ENCODE data around the gene CNTNAP4. TPM values are rescaled to one million over a fixed set of nuclear protein-coding genes. Genes with fewer than 3 reads are reported as not detected.
A peak's percentile ranks its signal among the peaks of the same experiment; 100 is the strongest.

The CNTNAP4 gene
- total RNA-seq, 1 experiment from 2014 or later: not detected

- no peak overlapping the region for H3K27ac Mint-ChIP-seq
- ATAC-seq (peak; percentile 62), DNase-seq (ENCODE audit: low spot score) (no peak)
- no peak overlapping the region for H3K4me3 Mint-ChIP-seq
- no peaks in the 10 kb centered on the region; the same call in 1 of the 2 replicates for H3K27me3 Mint-ChIP-seq (ENCODE audit: low read depth)
- peaks cover 15% of the 10 kb centered on the region for H3K36me3 Mint-ChIP-seq
- POLR2A ChIA-PET: no interaction called here
- CTCF ChIA-PET: no interaction called here
- TF ChIP-seq, protein P1, sequence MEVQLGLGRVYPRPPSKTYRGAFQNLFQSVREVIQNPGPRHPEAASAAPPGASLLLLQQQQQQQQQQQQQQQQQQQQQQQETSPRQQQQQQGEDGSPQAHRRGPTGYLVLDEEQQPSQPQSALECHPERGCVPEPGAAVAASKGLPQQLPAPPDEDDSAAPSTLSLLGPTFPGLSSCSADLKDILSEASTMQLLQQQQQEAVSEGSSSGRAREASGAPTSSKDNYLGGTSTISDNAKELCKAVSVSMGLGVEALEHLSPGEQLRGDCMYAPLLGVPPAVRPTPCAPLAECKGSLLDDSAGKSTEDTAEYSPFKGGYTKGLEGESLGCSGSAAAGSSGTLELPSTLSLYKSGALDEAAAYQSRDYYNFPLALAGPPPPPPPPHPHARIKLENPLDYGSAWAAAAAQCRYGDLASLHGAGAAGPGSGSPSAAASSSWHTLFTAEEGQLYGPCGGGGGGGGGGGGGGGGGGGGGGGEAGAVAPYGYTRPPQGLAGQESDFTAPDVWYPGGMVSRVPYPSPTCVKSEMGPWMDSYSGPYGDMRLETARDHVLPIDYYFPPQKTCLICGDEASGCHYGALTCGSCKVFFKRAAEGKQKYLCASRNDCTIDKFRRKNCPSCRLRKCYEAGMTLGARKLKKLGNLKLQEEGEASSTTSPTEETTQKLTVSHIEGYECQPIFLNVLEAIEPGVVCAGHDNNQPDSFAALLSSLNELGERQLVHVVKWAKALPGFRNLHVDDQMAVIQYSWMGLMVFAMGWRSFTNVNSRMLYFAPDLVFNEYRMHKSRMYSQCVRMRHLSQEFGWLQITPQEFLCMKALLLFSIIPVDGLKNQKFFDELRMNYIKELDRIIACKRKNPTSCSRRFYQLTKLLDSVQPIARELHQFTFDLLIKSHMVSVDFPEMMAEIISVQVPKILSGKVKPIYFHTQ (CRISPR knock-in tag; IDR thresholded peaks at IDR 0.05): no peak
- TF ChIP-seq TCF7 (CRISPR knock-in tag; IDR thresholded peaks at IDR 0.05; ENCODE audit: low read depth): no peak
- TF ChIP-seq, protein P2, sequence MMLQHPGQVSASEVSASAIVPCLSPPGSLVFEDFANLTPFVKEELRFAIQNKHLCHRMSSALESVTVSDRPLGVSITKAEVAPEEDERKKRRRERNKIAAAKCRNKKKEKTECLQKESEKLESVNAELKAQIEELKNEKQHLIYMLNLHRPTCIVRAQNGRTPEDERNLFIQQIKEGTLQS (CRISPR knock-in tag; conservative IDR thresholded peaks at IDR 0.05): no peak
- TF ChIP-seq KAT7 (CRISPR knock-in tag; IDR thresholded peaks at IDR 0.05; ENCODE audit: borderline replicate concordance): no peak
- TF ChIP-seq GABPB1 (CRISPR knock-in tag; IDR thresholded peaks at IDR 0.05): no peak
- no peak for TF ChIP-seq ZNF121 (CRISPR knock-in tag; IDR thresholded peaks at IDR 0.05)
- no peak for TF ChIP-seq JUN (CRISPR knock-in tag; IDR thresholded peaks at IDR 0.05)
- TF ChIP-seq PRRX2 (CRISPR knock-in tag; IDR thresholded peaks at IDR 0.05): no peak
- TF ChIP-seq RORB (CRISPR knock-in tag; IDR thresholded peaks at IDR 0.05): no peak
- TF ChIP-seq ZBTB43 (CRISPR knock-in tag; IDR thresholded peaks at IDR 0.05): no peak
- no peak for TF ChIP-seq MXD4 (CRISPR knock-in tag; IDR thresholded peaks at IDR 0.05; ENCODE audit: borderline replicate concordance)
- no peak for TF ChIP-seq ZNF671 (CRISPR knock-in tag; IDR thresholded peaks at IDR 0.05)
- H3K4me1 Mint-ChIP-seq: peaks cover 6% of the 10 kb centered on the region
- peaks cover 29% of the 10 kb centered on the region for H3K9me3 Mint-ChIP-seq
Measured at GRCh38 chr16:76370344-76370743, 93.1 kb downstream of the CNTNAP4 start.

- peaks cover 21% of the 10 kb centered on the region for H3K36me3 Mint-ChIP-seq
- no peak overlapping the region for H3K4me3 Mint-ChIP-seq
- no peak for DNase-seq (ENCODE audit: low spot score)
- CTCF ChIA-PET: no interaction called here
- no peaks in the 10 kb centered on the region; the same call in 1 of the 2 replicates for H3K27me3 Mint-ChIP-seq (ENCODE audit: low read depth)
- no peak overlapping the region for H3K27ac Mint-ChIP-seq
- H3K9me3 Mint-ChIP-seq: peaks cover 31% of the 10 kb centered on the region
- peaks cover 15% of the 10 kb centered on the region for H3K4me1 Mint-ChIP-seq
- TF ChIP-seq ZBTB43 (CRISPR knock-in tag; IDR thresholded peaks at IDR 0.05): no peak
- TF ChIP-seq ZNF219 (CRISPR knock-in tag; IDR thresholded peaks at IDR 0.05; ENCODE audit: borderline replicate concordance): no peak
- TF ChIP-seq NR2C2 (CRISPR knock-in tag; IDR thresholded peaks at IDR 0.05): no peak
- TF ChIP-seq, protein P3, sequence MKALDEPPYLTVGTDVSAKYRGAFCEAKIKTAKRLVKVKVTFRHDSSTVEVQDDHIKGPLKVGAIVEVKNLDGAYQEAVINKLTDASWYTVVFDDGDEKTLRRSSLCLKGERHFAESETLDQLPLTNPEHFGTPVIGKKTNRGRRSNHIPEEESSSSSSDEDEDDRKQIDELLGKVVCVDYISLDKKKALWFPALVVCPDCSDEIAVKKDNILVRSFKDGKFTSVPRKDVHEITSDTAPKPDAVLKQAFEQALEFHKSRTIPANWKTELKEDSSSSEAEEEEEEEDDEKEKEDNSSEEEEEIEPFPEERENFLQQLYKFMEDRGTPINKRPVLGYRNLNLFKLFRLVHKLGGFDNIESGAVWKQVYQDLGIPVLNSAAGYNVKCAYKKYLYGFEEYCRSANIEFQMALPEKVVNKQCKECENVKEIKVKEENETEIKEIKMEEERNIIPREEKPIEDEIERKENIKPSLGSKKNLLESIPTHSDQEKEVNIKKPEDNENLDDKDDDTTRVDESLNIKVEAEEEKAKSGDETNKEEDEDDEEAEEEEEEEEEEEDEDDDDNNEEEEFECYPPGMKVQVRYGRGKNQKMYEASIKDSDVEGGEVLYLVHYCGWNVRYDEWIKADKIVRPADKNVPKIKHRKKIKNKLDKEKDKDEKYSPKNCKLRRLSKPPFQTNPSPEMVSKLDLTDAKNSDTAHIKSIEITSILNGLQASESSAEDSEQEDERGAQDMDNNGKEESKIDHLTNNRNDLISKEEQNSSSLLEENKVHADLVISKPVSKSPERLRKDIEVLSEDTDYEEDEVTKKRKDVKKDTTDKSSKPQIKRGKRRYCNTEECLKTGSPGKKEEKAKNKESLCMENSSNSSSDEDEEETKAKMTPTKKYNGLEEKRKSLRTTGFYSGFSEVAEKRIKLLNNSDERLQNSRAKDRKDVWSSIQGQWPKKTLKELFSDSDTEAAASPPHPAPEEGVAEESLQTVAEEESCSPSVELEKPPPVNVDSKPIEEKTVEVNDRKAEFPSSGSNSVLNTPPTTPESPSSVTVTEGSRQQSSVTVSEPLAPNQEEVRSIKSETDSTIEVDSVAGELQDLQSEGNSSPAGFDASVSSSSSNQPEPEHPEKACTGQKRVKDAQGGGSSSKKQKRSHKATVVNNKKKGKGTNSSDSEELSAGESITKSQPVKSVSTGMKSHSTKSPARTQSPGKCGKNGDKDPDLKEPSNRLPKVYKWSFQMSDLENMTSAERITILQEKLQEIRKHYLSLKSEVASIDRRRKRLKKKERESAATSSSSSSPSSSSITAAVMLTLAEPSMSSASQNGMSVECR (CRISPR knock-in tag; IDR thresholded peaks at IDR 0.05; ENCODE audit: borderline replicate concordance): no peak
- TF ChIP-seq, protein P4, sequence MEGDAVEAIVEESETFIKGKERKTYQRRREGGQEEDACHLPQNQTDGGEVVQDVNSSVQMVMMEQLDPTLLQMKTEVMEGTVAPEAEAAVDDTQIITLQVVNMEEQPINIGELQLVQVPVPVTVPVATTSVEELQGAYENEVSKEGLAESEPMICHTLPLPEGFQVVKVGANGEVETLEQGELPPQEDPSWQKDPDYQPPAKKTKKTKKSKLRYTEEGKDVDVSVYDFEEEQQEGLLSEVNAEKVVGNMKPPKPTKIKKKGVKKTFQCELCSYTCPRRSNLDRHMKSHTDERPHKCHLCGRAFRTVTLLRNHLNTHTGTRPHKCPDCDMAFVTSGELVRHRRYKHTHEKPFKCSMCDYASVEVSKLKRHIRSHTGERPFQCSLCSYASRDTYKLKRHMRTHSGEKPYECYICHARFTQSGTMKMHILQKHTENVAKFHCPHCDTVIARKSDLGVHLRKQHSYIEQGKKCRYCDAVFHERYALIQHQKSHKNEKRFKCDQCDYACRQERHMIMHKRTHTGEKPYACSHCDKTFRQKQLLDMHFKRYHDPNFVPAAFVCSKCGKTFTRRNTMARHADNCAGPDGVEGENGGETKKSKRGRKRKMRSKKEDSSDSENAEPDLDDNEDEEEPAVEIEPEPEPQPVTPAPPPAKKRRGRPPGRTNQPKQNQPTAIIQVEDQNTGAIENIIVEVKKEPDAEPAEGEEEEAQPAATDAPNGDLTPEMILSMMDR (IDR thresholded peaks at IDR 0.05): no peak
- no peak for TF ChIP-seq ZNF671 (CRISPR knock-in tag; IDR thresholded peaks at IDR 0.05)
- POLR2A ChIA-PET: no interaction called here
- ATAC-seq: no peak
Measured at GRCh38 chr16:76371441-76371840, 94.2 kb downstream of the CNTNAP4 start.

Measured in WTC11 (cell line).